A549 (cell line): ENCODE results near the gene TIPARP.

Experiments
- CTCF ChIP-seq: fragments of >200 bp; sonication (Bioruptor Twin); formaldehyde crosslinking; IDR thresholded peaks from 3 replicates; pipeline ENCODE4 v1.5.1; 2016
- REST ChIP-seq: fragments of 200-600 bp; sonication (generic); IDR thresholded peaks from 2 replicates; pipeline ENCODE4 v1.6.1; 2016; ENCODE audit warnings: antibody characterized with exemption, mild to moderate bottlenecking, moderate library complexity

GRCh38 chr3:156681002-156681401 is 6.6 kb downstream of the TIPARP start:
- TF ChIP-seq CTCF (no peak), REST (no peak)
